AG09309 (cell line): ENCODE results near the gene GLRA3.

Experiments
- DNase-seq: peaks from one replicate; pipeline ENCODE4 v3.0.0-alpha.2; 2010; ENCODE audit warnings: low read depth
- H3K4me3 ChIP-seq: 2 replicates; pipeline ENCODE4 v1.5.1; 2011; ENCODE audit warnings: mild to moderate bottlenecking, low read depth, low read length, moderate library complexity; ENCODE audit not compliant: control insufficient read depth
- CTCF ChIP-seq: IDR thresholded peaks from 2 replicates; pipeline ENCODE4 v1.5.1; 2011; ENCODE audit warnings: mild to moderate bottlenecking, low read depth, low read length, inconsistent platforms; ENCODE audit not compliant: insufficient read depth, control insufficient read depth; ENCODE audit errors: missing control alignments

Gene GLRA3

GRCh38 chr4:174708381-174708780 is 120.7 kb downstream of the GLRA3 start:
- DNase-seq, result no peak
- TF ChIP-seq CTCF, result no peak
- H3K4me3 ChIP-seq, result no peak overlapping the region

GRCh38 chr4:174707902-174708301 is 121.1 kb downstream of the GLRA3 start:
- DNase-seq, result no peak
- no peak overlapping the region for H3K4me3 ChIP-seq
- no peak for TF ChIP-seq CTCF

- no peak for DNase-seq
These were observed 121.9 kb downstream of the GLRA3 start for GRCh38 chr4:174707051-174707676.

DNA sequence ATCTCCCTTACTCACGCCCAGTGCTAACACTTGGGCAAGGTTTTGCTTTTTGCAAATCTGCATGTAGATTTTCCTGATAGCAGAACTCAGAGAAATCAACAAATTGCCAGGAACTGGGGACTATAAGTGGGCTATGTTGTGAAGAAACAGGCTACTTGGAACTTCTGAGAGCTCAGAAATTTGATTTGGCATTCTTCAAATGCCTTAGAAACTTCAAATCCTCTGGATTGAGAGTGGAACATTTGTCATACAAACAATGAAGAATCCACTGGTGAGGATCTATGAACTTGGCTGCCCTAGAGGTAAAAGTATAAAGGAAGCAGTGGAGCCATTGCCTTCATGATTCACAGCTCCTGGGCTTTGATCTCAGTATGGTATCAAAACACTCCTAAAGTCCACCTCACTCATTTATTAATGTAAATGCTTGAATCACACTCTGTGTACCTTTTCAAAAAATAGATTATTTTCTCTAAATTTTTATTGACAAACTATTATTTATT is 126.0 kb downstream of the GLRA3 start:
- TF ChIP-seq CTCF, result no peak
- no peak overlapping the region for H3K4me3 ChIP-seq
- no peak for DNase-seq

More at GRCh38 chr4:174707051-174707676, 121.9 kb downstream of the GLRA3 start:
- no peak for TF ChIP-seq CTCF
- H3K4me3 ChIP-seq, result no peak overlapping the region

- no peak for TF ChIP-seq CTCF
- no peak for DNase-seq
- no peak overlapping the region for H3K4me3 ChIP-seq
These were observed 129.4 kb downstream of the GLRA3 start for GRCh38 chr4:174699654-174700053.

DNA sequence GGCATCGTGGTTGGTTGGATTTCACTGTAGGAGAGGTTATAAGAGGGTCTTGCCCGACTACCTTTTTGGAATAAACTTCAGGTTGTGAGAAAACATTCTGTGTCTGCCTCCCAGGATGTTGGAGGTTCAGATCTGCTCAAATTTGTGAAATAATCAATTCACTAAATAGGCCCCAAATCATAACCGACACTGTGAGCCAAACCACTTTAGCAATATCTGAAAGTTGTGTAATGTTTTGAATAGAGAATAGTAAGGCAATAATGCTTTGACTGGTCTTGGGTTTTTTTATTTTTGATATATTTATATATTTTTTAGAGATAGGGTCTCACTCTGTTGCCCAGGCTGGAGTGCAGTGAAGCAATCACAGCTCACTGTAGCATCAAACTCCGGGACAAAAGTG is 131.2 kb downstream of the GLRA3 start:
- no peak for DNase-seq
- no peak for TF ChIP-seq CTCF
- H3K4me3 ChIP-seq, result no peak overlapping the region
